Measurements from ENCODE around the gene SLC9A9.

DNA sequence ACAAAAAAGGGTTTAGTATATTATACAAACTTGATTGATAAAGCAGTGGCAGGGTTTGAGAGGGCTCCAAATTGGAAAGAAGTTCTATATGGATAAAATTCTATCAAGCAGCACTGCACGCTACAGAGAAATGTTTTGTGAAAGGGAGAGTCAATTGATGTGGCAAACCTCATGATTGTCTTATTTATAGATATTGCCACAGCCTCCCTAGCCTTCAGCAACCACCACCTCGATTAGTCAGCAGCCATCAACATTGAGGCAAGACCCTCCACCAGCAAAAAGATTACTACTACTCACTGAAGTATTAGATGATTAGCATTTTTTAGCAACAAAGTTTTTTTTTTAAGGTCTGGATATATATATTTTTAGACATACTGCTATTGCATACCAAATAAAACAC, 432.0 kb downstream of the SLC9A9 start:
- no peak for TF ChIP-seq CTCF (IDR thresholded peaks at IDR 0.05 in 4 of 5, conservative IDR thresholded peaks at IDR 0.05 in 1 of 5)
- no peak for TF ChIP-seq POLR2A (IDR thresholded peaks at IDR 0.05)
